Activated CD8-positive, alpha-beta T cell treated with anti-CD3 and anti-CD28 coated beads for 36 hours (primary cell): ENCODE measurements around the gene IGLON5. TPM values are rescaled to one million over a fixed set of nuclear protein-coding genes. Genes with fewer than 3 reads are reported as not detected.

Source experiments
- ATAC-seq: fragments of 200-7000 bp; cut with Tn5 transposase; one replicate; pipeline ENCODE4 v1.10.0; 2021; ENCODE audit warnings: mild to moderate bottlenecking, moderate library complexity
- CTCF ChIA-PET: fragments of 350-600 bp; sonication (Branson Sonifier 250); formaldehyde crosslinking; loops from one replicate; lab custom pipeline; 2021; ENCODE audit warnings: antibody characterized with exemption; lab: Charles Lee
- POLR2A ChIA-PET: fragments of 350-600 bp; sonication (Branson Sonifier 250); formaldehyde crosslinking; loops from one replicate; lab custom pipeline; 2021; ENCODE audit warnings: antibody characterized with exemption; lab: Charles Lee
- DNase-seq: peaks from one replicate; pipeline ENCODE4 v3.0.0-alpha.2; 2020
- H3K27ac Mint-ChIP-seq: one replicate; pipeline ENCODE4 v1.8.0; 2021; ENCODE audit warnings: mild to moderate bottlenecking, mixed read lengths
- H3K27me3 Mint-ChIP-seq: one replicate; pipeline ENCODE4 v1.8.0; 2021; ENCODE audit warnings: mixed read lengths
- H3K36me3 Mint-ChIP-seq: one replicate; pipeline ENCODE4 v1.8.0; 2021; ENCODE audit warnings: low read depth, mixed read lengths
- H3K4me1 Mint-ChIP-seq: one replicate; pipeline ENCODE4 v1.8.0; 2021; ENCODE audit warnings: low read depth, mixed read lengths
- H3K4me3 Mint-ChIP-seq: one replicate; pipeline ENCODE4 v1.8.0; 2021; ENCODE audit warnings: mild to moderate bottlenecking, moderate library complexity, mixed read lengths
- H3K9me3 Mint-ChIP-seq: one replicate; pipeline ENCODE4 v1.8.0; 2021; ENCODE audit warnings: mixed read lengths
- intact Hi-C: fragments of 100-400 bp; cut with micrococcal nuclease; formaldehyde crosslinking; loops from one replicate; pipeline ENCODE4 v1.10.0; 2022
- total RNA-seq, 2 experiments: library from RNA; stranded (reverse); gene quantifications; one replicate each; pipeline ENCODE4 v1.2.3, GENCODE V29; 2021
- TF ChIP-seq, protein P1 (sequence below): fragments of 200-600 bp; IDR thresholded peaks from one replicate; pipeline ENCODE4 v1.8.0; 2022; ENCODE audit warnings: antibody characterized with exemption, mild to moderate bottlenecking

IGLON5 gene
- total RNA-seq, 2 experiments from 2014 or later: 0.16 to 0.23 TPM

DNA sequence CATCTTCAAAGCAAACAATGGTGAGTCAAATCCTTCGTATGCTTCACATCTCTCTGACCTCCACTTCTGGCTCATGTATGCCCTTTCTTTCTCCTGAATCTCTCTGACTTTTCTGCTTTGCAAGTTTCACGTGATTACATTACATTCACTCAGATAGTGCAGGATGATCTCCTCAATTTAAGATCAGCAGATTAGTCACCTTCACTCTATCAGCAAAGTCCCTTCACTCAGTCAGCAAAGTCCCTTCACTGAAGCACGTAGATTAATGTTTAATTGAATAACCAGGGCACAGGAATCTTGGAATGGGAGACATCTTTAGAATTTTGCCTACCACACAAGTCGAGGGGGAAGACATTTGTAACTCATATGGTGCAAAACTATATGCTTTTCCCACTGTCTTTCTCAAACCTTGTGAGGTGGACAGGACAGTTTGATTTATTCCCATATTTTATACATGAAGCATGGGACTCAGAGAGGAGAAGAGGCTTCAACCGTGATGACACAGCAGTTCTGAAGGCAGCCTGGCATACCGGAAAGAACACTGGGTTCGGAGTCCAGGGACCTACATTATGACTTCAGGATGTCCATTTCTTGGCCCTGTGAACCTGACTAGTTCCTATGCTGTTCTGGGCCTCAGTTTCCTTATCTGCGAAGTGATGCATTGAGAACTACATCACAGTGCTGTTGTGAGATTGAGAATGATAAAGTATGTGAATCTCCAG, 37.2 kb upstream of the IGLON5 start:
- no peak for ATAC-seq
- no peak overlapping the region for H3K27ac Mint-ChIP-seq
- ChIA-PET POLR2A (no interaction called here), CTCF (no interaction called here)
- peaks cover 18% of the 10 kb centered on the region for H3K27me3 Mint-ChIP-seq
- no peak overlapping the region for H3K4me3 Mint-ChIP-seq
- no peak for DNase-seq
- peaks cover 3% of the 10 kb centered on the region for H3K4me1 Mint-ChIP-seq
- TF ChIP-seq, protein P1, sequence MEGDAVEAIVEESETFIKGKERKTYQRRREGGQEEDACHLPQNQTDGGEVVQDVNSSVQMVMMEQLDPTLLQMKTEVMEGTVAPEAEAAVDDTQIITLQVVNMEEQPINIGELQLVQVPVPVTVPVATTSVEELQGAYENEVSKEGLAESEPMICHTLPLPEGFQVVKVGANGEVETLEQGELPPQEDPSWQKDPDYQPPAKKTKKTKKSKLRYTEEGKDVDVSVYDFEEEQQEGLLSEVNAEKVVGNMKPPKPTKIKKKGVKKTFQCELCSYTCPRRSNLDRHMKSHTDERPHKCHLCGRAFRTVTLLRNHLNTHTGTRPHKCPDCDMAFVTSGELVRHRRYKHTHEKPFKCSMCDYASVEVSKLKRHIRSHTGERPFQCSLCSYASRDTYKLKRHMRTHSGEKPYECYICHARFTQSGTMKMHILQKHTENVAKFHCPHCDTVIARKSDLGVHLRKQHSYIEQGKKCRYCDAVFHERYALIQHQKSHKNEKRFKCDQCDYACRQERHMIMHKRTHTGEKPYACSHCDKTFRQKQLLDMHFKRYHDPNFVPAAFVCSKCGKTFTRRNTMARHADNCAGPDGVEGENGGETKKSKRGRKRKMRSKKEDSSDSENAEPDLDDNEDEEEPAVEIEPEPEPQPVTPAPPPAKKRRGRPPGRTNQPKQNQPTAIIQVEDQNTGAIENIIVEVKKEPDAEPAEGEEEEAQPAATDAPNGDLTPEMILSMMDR: no peak
- no peaks in the 10 kb centered on the region for H3K36me3 Mint-ChIP-seq
- intact Hi-C loops: no loop called here
- no peaks in the 10 kb centered on the region for H3K9me3 Mint-ChIP-seq

DNA sequence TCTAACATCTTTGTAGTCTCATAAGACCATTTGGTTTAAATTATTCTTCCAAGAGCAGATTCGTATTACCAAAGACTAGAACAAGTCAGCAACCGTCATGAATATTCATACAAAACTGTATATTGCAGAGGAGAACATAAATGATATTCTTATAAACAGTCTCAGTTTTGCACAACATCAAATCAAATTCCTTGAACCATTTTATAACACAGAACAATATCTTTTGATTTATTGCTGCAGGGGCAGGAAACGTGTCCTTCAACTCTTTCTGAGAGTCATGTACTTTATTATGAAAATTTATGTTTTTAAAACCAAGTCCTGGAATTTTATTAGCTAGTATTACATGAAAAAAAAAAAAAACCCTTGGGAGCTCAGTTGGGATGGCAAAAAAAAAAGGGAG, 34.3 kb upstream of the IGLON5 start:
- POLR2A ChIA-PET: interaction anchor here (0.6 kb wide), 1 partner anchor 18 kb away, joined by 3 read pairs; no protein-coding TSS in a partner anchor
- CTCF ChIA-PET: no interaction called here
- TF ChIP-seq, protein P1: no peak
- intact Hi-C loops: no loop called here
- Mint-ChIP-seq H3K4me3 (no peak overlapping the region), H3K9me3 (peaks cover 5% of the 10 kb centered on the region), H3K36me3 (no peaks in the 10 kb centered on the region), H3K27me3 (peaks cover 15% of the 10 kb centered on the region), H3K27ac (no peak overlapping the region), H3K4me1 (peaks cover 3% of the 10 kb centered on the region)
- ATAC-seq (no peak), DNase-seq (no peak)

DNA sequence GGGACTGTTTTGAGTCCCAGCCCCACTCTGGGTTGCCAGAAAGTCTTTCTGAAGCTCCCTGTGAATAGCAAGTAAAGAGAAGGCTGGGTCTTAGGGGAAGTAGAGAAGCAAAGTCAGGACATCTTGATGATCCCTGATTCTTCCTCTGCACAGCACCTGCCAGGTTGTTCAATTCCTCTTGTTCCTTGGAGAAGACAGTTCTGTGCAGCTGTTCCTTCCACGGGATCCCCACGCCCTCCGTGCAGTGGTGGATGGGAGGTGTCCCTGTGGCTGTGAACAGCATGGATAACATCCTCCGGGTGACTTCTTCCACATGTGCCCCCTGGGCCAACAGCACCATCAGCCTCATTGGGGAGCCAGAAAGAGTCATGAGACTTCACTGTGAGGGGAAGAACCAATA, 29.1 kb upstream of the IGLON5 start:
- no peak for ATAC-seq
- Mint-ChIP-seq H3K9me3 (peaks cover 5% of the 10 kb centered on the region), H3K4me3 (no peak overlapping the region), H3K27ac (no peak overlapping the region), H3K27me3 (peaks cover 15% of the 10 kb centered on the region), H3K4me1 (no peaks in the 10 kb centered on the region), H3K36me3 (no peaks in the 10 kb centered on the region)
- CTCF ChIA-PET: no interaction called here
- TF ChIP-seq, protein P1: no peak
- no peak for DNase-seq
- POLR2A ChIA-PET: no interaction called here
- intact Hi-C loops: no loop called here

DNA sequence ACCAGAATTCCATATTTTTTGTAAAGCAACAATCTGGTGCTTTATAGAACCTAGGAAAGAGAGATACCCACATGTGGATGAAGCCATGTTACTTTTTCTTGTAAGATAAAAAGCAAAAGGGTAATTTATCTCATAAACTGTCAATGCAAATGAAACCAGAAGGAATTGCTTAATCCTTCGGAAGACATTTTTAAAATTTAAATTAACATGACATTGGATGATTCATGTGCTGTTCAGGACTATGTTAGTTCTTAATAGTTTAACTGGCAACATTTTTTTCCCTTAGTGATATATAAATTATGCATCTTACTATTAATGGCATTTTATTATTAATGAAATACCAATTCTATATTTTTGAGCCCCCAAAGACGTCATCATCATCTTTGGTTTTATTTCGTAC, 25.8 kb upstream of the IGLON5 start:
- TF ChIP-seq, protein P1: no peak
- Mint-ChIP-seq H3K4me3 (no peak overlapping the region), H3K36me3 (no peaks in the 10 kb centered on the region), H3K27ac (no peak overlapping the region), H3K9me3 (no peaks in the 10 kb centered on the region), H3K27me3 (peaks cover 9% of the 10 kb centered on the region), H3K4me1 (no peaks in the 10 kb centered on the region)
- intact Hi-C loops: no loop called here
- ATAC-seq: no peak
- ChIA-PET POLR2A (no interaction called here), CTCF (no interaction called here)
- no peak for DNase-seq

DNA sequence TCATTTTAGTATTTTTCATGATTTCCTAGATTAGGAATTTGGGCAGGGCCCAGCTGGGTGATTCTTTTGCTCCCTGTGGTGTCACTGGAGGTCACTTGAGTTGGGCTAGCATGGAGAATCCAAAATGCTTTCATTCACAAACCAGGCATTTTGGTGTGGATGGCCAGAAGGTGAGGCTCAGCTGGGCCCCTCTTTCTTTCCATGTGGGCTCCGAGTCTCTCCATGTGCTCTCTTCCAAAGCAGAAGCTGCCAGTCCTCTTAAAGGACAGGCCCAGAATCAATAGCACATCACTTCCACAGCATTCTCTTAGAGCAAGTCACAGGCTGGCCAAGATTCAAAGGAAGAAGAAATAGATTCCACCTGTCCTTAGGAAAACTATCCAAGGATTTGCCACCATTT, 21.8 kb upstream of the IGLON5 start:
- TF ChIP-seq, protein P1: no peak
- DNase-seq (no peak), ATAC-seq (no peak)
- Mint-ChIP-seq H3K4me1 (no peaks in the 10 kb centered on the region), H3K27me3 (peaks cover 3% of the 10 kb centered on the region), H3K4me3 (no peak overlapping the region), H3K27ac (no peak overlapping the region), H3K9me3 (no peaks in the 10 kb centered on the region), H3K36me3 (no peaks in the 10 kb centered on the region)
- CTCF ChIA-PET: no interaction called here
- intact Hi-C loops: no loop called here
- POLR2A ChIA-PET: no interaction called here
